ENCODE measurements around the gene SCLY. TPM values are rescaled to one million over a fixed set of nuclear protein-coding genes. Genes with fewer than 3 reads are reported as not detected.

The SCLY gene
- total and polyA plus RNA-seq, 12 donors, result 8.3 to 14.5 (median 11.4) TPM

DNA sequence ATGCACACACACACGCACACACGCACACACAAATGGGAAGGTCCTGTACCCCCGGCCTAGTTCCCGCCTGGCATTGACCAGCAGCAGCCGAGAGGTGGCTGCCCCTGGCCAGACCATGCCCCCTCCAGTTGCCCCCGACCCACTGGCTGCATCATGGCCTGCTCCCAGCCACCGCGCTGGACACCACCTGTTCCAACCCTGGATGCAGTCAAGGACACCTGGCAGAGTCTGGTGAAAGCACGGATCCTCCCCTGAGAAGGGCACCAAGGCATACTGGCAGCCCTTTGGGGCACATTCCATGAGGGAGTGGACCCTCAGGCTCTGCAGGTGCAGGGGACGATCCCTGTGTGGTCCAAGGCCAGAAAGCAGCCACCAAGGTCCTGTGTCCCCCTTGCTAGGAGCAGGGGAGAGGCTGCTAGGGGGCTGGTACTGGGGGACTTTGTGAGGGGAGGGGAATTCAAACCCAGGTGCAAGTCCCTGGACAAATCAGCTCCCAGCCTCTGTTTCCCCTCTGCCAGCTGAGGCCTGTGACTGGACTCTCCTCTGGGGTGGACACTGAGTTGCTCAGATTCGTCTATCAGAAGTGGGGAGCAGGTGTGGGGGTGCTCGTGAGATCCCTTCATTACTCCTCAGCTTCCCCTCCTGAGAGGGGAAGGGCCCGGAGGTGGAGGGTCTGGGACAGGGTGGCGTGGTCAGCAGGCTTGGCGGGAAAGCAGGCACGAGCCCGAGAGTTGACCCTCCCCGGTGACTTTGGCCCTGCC, 42.8 kb downstream of the SCLY start:
- intact Hi-C loops (cut with DNase I), result no loop called here
- no peak for DNase-seq
- no peak for ATAC-seq
- WGBS, 2 donors, result 88 to 93% methylated on average over 18 of the region's 18 CpGs
- Histone ChIP-seq H3K27ac (no peak overlapping the region), H3K4me3 (no peak overlapping the region), H3K36me3 (no peaks in the 10 kb centered on the region), H3K27me3 (peaks cover 0 to 6% (median 0%) of the 10 kb centered on the region in 7 donors), H3K9me3 (no peaks in the 10 kb centered on the region), H3K4me1 (peaks cover 0 to 25% (median 0%) of the 10 kb centered on the region in 9 donors)
- TF ChIP-seq, protein P1, sequence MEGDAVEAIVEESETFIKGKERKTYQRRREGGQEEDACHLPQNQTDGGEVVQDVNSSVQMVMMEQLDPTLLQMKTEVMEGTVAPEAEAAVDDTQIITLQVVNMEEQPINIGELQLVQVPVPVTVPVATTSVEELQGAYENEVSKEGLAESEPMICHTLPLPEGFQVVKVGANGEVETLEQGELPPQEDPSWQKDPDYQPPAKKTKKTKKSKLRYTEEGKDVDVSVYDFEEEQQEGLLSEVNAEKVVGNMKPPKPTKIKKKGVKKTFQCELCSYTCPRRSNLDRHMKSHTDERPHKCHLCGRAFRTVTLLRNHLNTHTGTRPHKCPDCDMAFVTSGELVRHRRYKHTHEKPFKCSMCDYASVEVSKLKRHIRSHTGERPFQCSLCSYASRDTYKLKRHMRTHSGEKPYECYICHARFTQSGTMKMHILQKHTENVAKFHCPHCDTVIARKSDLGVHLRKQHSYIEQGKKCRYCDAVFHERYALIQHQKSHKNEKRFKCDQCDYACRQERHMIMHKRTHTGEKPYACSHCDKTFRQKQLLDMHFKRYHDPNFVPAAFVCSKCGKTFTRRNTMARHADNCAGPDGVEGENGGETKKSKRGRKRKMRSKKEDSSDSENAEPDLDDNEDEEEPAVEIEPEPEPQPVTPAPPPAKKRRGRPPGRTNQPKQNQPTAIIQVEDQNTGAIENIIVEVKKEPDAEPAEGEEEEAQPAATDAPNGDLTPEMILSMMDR (IDR thresholded peaks at IDR 0.05), result no peak

DNA sequence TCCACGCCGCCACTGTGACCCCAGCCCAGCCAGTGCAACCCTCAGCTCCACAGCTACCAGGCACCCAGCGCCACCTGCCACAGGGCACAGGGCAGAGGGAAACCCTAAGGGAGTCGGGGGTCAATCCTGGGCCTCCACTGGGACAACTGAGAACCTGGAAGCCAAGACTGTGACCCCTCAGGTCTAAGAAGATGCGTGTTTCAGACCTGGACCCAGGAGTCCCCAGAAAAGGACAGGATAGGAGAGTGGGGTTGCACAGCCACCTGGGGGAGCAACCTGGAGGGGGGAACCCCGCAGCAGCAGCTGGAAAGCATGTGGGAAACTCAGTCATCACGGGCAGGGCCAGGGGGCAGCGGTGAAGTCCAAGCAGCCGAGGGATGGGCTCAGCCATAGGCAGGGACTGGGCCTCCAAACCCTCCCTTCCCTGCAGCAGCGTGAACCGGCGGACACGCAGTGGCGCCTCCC, 43.5 kb downstream of the SCLY start:
- H3K27me3 ChIP-seq, result peaks cover 0 to 6% (median 0%) of the 10 kb centered on the region in 7 donors
- H3K4me1 ChIP-seq, result peaks cover 0 to 25% (median 0%) of the 10 kb centered on the region in 9 donors
- H3K4me3 ChIP-seq, result no peak overlapping the region
- H3K36me3 ChIP-seq, result no peaks in the 10 kb centered on the region
- H3K9me3 ChIP-seq, result no peaks in the 10 kb centered on the region
- WGBS, 2 donors, result 89% methylated on average over 14 of the region's 14 CpGs
- intact Hi-C loops (cut with DNase I), result no loop called here
- no peak overlapping the region for H3K27ac ChIP-seq
- ATAC-seq (no peak), DNase-seq (no peak)
- TF ChIP-seq, protein P1 (IDR thresholded peaks at IDR 0.05), result no peak

DNA sequence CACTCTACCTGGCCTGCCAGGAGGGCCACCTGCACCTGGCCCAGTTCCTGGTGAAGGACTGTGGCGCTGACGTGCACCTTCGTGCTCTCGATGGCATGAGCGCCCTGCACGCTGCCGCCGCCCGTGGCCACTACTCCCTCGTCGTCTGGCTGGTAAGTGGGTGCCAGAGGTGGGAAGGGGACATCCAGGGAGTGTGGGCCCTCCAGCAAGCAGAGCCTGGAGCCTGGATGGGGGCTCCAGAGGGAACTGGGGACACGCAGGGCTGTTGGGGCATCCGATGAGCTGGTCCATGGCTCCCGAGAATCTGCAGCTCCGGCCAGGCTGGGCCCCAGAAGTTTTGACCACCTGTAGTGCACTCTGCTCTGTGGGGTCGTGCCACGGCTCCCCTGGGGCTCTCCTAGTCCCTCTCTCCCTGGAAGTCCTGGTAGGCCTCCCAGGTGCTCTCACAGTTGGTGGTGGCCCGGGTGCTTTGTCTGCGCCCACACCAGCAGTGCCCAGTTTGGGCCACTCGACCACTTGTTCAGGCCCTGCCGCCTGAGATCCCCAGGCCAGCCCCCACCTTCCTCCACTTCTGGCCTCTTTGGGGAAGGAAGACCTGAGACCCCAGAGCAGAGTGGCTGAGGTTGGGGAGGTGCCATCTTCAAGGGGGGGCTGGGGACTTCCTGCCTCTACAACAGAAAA, 44.0 kb downstream of the SCLY start:
- H3K27ac ChIP-seq, result no peak overlapping the region
- H3K36me3 ChIP-seq, result no peaks in the 10 kb centered on the region
- TF ChIP-seq, protein P1 (IDR thresholded peaks at IDR 0.05), result no peak
- H3K9me3 ChIP-seq, result no peaks in the 10 kb centered on the region
- ATAC-seq (no peak), DNase-seq (no peak)
- H3K4me3 ChIP-seq, result no peak overlapping the region
- intact Hi-C loops (cut with DNase I), result no loop called here
- H3K4me1 ChIP-seq, result peaks cover 0 to 21% (median 0%) of the 10 kb centered on the region in 9 donors
- WGBS, 2 donors, result 92 to 94% methylated on average over 21 of the region's 21 CpGs
- H3K27me3 ChIP-seq, result peaks cover 0 to 6% (median 0%) of the 10 kb centered on the region in 7 donors

DNA sequence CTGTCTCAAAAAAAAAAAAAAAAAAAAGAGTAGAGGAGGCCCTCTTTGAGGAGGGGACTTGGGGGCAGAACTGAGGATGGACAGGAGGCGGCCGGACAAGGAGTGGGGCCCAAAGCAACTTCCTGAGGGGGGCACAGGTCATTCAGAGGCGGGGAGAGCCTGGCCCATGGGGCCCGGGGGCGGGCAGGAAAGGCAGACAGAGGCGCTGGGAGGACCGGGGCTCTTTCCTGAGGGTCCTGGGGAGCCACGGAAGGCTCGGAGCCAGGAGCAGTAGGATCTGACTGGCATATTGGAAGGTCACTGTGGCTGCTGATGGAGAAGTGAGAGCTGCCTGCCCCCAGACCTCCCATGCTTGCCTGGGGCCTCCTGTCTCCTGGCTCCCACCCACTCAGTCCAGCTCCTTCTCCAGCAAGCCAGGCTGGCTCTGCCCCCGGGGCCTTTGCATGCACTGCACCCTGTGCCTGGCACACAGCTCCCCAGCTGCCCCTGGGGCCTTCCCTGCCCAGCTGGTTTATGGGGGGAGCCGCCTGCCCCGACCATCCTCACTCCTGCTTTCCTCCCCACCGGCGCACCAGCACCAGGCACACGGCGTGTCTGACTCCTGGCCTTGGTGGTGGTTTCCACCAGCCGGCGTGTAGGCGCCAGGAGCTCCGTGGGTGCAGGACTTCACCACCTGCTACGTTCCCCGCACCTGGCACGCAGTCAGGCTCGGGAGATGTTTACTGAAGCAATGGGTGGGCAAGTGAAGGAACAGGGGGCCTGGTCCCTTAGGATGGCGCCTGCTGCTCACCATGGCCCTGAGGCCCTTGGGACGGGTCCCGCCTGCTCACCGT, 44.9 kb downstream of the SCLY start:
- TF ChIP-seq, protein P1 (IDR thresholded peaks at IDR 0.05), result no peak

More for the DNA sequence above, 44.9 kb downstream of the SCLY start:
- H3K27me3 ChIP-seq, result peaks cover 0 to 6% (median 0%) of the 10 kb centered on the region in 7 donors
- intact Hi-C loops (cut with DNase I), result no loop called here
- H3K36me3 ChIP-seq, result no peaks in the 10 kb centered on the region
- peaks cover 0 to 21% (median 0%) of the 10 kb centered on the region in 9 donors for H3K4me1 ChIP-seq
- 83 to 86% methylated on average over 28 of the region's 28 CpGs for WGBS, 2 donors
- DNase-seq (no peak), ATAC-seq (no peak)
- no peak overlapping the region for H3K4me3 ChIP-seq
- H3K9me3 ChIP-seq, result no peaks in the 10 kb centered on the region
- no peak overlapping the region for H3K27ac ChIP-seq

Data from heart right ventricle (tissue), 16 donors.